H1 (cell line): Measurements from ENCODE around the gene IQCE. TPM values are rescaled to one million over a fixed set of nuclear protein-coding genes. Genes with fewer than 3 reads are reported as not detected.

ENCODE experiments used
- CTCF ChIA-PET: fragments of 300-600 bp; sonication (Branson Sonifier 250); formaldehyde crosslinking; loops from one replicate; lab custom pipeline; 2021; ENCODE audit not compliant: partially characterized antibody; lab: Charles Lee
- POLR2A ChIA-PET: fragments of 300-600 bp; sonication (Branson Sonifier 250); formaldehyde crosslinking; loops from one replicate; lab custom pipeline; 2021; ENCODE audit warnings: inconsistent platforms; ENCODE audit not compliant: partially characterized antibody; lab: Charles Lee
- DNase-seq, 2 experiments: peaks; one replicate each; pipeline versions ENCODE4 v3.0.0 to v3.0.0-alpha.2; 2010 to 2022; ENCODE audit warnings: low spot score in 2 of 2, low read depth in 1 of 2, mixed read lengths in 1 of 2
- FAIRE-seq: peaks from 2 replicates; lab custom pipeline; 2011; peaks lifted over from hg19 to GRCh38; lab: Jason Lieb, UNC
- H2AFZ ChIP-seq: 2 replicates; pipeline ENCODE4 v1.8.1; 2012; ENCODE audit warnings: low read length, inconsistent platforms
- H2AK5ac ChIP-seq: 2 replicates; pipeline ENCODE4 v1.6.1; 2013; ENCODE audit warnings: low read depth, low read length
- H2BK120ac ChIP-seq: replicated peaks from 2 replicates; pipeline ENCODE3; 2013; ENCODE audit warnings: low read depth, low read length, inconsistent platforms
- H2BK12ac ChIP-seq: 2 replicates; pipeline ENCODE4 v1.6.1; 2013; ENCODE audit warnings: low read depth, low read length
- H2BK15ac ChIP-seq: 2 replicates; pipeline ENCODE4 v1.6.1; 2013; ENCODE audit warnings: low read length
- H2BK20ac ChIP-seq: 2 replicates; pipeline ENCODE4 v1.6.1; 2013; ENCODE audit warnings: low read length
- H2BK5ac ChIP-seq: 2 replicates; pipeline ENCODE4 v1.6.1; 2013; ENCODE audit warnings: low read depth, low read length
- H3K14ac ChIP-seq: 2 replicates; pipeline ENCODE4 v1.6.1; 2013; ENCODE audit warnings: inconsistent platforms; ENCODE audit not compliant: insufficient read length
- H3K18ac ChIP-seq: 2 replicates; pipeline ENCODE4 v1.6.1; 2013; ENCODE audit warnings: low read length; ENCODE audit errors: extremely low read depth
- H3K23ac ChIP-seq: 2 replicates; pipeline ENCODE4 v1.6.1; 2013; ENCODE audit warnings: inconsistent platforms; ENCODE audit not compliant: insufficient read length
- H3K23me2 ChIP-seq: 2 replicates; pipeline ENCODE4 v1.6.1; 2013; ENCODE audit warnings: low read depth, low read length
- H3K27ac ChIP-seq: 2 replicates; pipeline ENCODE4 v1.6.1; 2011; ENCODE audit warnings: low read depth, low read length, inconsistent platforms
- H3K27me3 ChIP-seq, 4 experiments: replicated peaks in 1 of 4; 1 replicate in 1 of 4; 2 replicates in 3 of 4; pipeline versions ENCODE4 v1.6.1 to v1.8.1; 2011 to 2013; ENCODE audit warnings: low read length in 3 of 4, mild to moderate bottlenecking in 3 of 4, inconsistent platforms in 2 of 4, mixed read lengths in 2 of 4, moderate library complexity in 1 of 4; ENCODE audit not compliant: control insufficient read depth in 3 of 4, insufficient read depth in 3 of 4; ENCODE audit errors: extremely low read depth in 1 of 4
- H3K36me3 ChIP-seq, 4 experiments: 2 replicates each; pipeline versions ENCODE4 v1.6.1 to v1.8.1; 2011 to 2013; ENCODE audit warnings: mild to moderate bottlenecking in 4 of 4, low read length in 3 of 4, moderate library complexity in 2 of 4, control low read depth in 1 of 4, inconsistent platforms in 1 of 4; ENCODE audit not compliant: insufficient read depth in 4 of 4, control insufficient read depth in 2 of 4
- H3K4ac ChIP-seq: replicated peaks from 2 replicates; pipeline ENCODE3; 2013; ENCODE audit warnings: low read length, low read depth, mixed read lengths, inconsistent platforms; ENCODE audit not compliant: insufficient read length
- H3K4me1 ChIP-seq, 4 experiments: replicated peaks in 1 of 4; 1 replicate in 1 of 4; 2 replicates in 3 of 4; pipeline versions ENCODE4 v1.6.1 to v1.8.1; 2011 to 2013; ENCODE audit warnings: low read length in 3 of 4, inconsistent platforms in 2 of 4, mixed read lengths in 1 of 4; ENCODE audit not compliant: insufficient read depth in 4 of 4, control insufficient read depth in 3 of 4
- H3K4me2 ChIP-seq, 2 experiments: 2 replicates each; pipeline versions ENCODE4 v1.6.1 to v1.8.1; 2011 to 2013; ENCODE audit warnings: low read depth in 2 of 2, low read length in 2 of 2, control low read depth in 1 of 2, inconsistent platforms in 1 of 2, mild to moderate bottlenecking in 1 of 2; ENCODE audit not compliant: insufficient read depth in 1 of 2
- H3K4me3 ChIP-seq, 4 experiments: fragments of 200-600, 300-600 bp in 1 of 4; sonication (generic), shearing (Covaris generic), sonication (Bioruptor Twin) in 1 of 4; 2 replicates each; pipeline versions ENCODE4 v1.5.1 to v1.8.1; 2011 to 2016; ENCODE audit warnings: low read length in 4 of 4, low read depth in 3 of 4, control low read depth in 2 of 4, inconsistent platforms in 2 of 4, mild to moderate bottlenecking in 2 of 4, mixed read lengths in 1 of 4, moderate library complexity in 1 of 4; ENCODE audit not compliant: insufficient read depth in 2 of 4; ENCODE audit errors: extremely low read depth in 1 of 4
- H3K56ac ChIP-seq: replicated peaks from 2 replicates; pipeline ENCODE3; 2013; ENCODE audit warnings: low read depth, mild to moderate bottlenecking, mixed read lengths, low read length, inconsistent platforms; ENCODE audit not compliant: insufficient read length
- H3K79me1 ChIP-seq: 2 replicates; pipeline ENCODE4 v1.6.1; 2013; ENCODE audit warnings: low read depth, low read length, control low read depth
- H3K79me2 ChIP-seq, 2 experiments: 2 replicates each; pipeline versions ENCODE4 v1.6.1 to v1.8.1; 2012 to 2013; ENCODE audit warnings: low read length in 2 of 2, mild to moderate bottlenecking in 2 of 2, inconsistent platforms in 1 of 2; ENCODE audit not compliant: insufficient read depth in 2 of 2, control insufficient read depth in 1 of 2
- H3K9ac ChIP-seq, 4 experiments: replicated peaks in 1 of 4; 1 replicate in 1 of 4; 2 replicates in 3 of 4; pipeline versions ENCODE4 v1.6.1 to v1.8.1; 2011 to 2013; ENCODE audit warnings: low read depth in 3 of 4, low read length in 3 of 4, control low read depth in 2 of 4, mild to moderate bottlenecking in 2 of 4, moderate library complexity in 2 of 4, inconsistent platforms in 1 of 4; ENCODE audit errors: extremely low read depth in 1 of 4
- H3K9me3 ChIP-seq, 2 experiments: 2 replicates each; pipeline versions ENCODE4 v1.6.1 to v1.8.1; 2012 to 2013; ENCODE audit warnings: mild to moderate bottlenecking in 2 of 2, moderate library complexity in 2 of 2, control low read depth in 1 of 2, inconsistent platforms in 1 of 2, low read depth in 1 of 2, low read length in 1 of 2, mixed read lengths in 1 of 2; ENCODE audit not compliant: insufficient read depth in 2 of 2
- H4K20me1 ChIP-seq, 2 experiments: replicated peaks in 1 of 2; 2 replicates each; pipeline versions ENCODE3 to v1.8.1; 2011 to 2013; ENCODE audit warnings: inconsistent platforms in 2 of 2, low read length in 2 of 2, mild to moderate bottlenecking in 1 of 2; ENCODE audit not compliant: insufficient read depth in 2 of 2, control insufficient read depth in 1 of 2
- H4K5ac ChIP-seq: 2 replicates; pipeline ENCODE4 v1.6.1; 2013; ENCODE audit warnings: low read length, low read depth, mixed read lengths, inconsistent platforms; ENCODE audit not compliant: insufficient read length
- H4K8ac ChIP-seq: 2 replicates; pipeline ENCODE4 v1.8.0; 2013; ENCODE audit warnings: mild to moderate bottlenecking, moderate library complexity, low read length, inconsistent platforms; ENCODE audit not compliant: insufficient read depth; ENCODE audit errors: extremely low read depth
- H4K91ac ChIP-seq: replicated peaks from 2 replicates; pipeline ENCODE3; 2013; ENCODE audit warnings: low read length, mixed read lengths, inconsistent platforms; ENCODE audit not compliant: insufficient read length
- ATF2 ChIP-seq: IDR thresholded peaks from 2 replicates; pipeline ENCODE4 v1.6.1; 2012; ENCODE audit warnings: low read length, inconsistent platforms
- CREB1 ChIP-seq: IDR thresholded peaks from 2 replicates; pipeline ENCODE4 v1.6.1; 2012; ENCODE audit warnings: inconsistent platforms
- CTBP2 ChIP-seq: IDR thresholded peaks from 2 replicates; pipeline ENCODE4 v1.7.0; 2011; ENCODE audit warnings: borderline replicate concordance, mild to moderate bottlenecking, moderate library complexity, mixed read lengths, low read length; ENCODE audit not compliant: insufficient read depth, insufficient read length
- GTF2F1 ChIP-seq: IDR thresholded peaks from 2 replicates; pipeline ENCODE4 v1.6.1; 2012; ENCODE audit warnings: low read depth, low read length, improper control_type of control experiment, borderline replicate concordance
- KDM5A ChIP-seq: fragments of 200-600 bp; IDR thresholded peaks from 2 replicates; pipeline ENCODE4 v1.7.1; 2012; ENCODE audit warnings: mild to moderate bottlenecking, low read length, inconsistent platforms, mixed read lengths
- PHF8 ChIP-seq: fragments of 200-600 bp; sonication (generic); conservative IDR thresholded peaks from 2 replicates; pipeline ENCODE4 v1.7.1; 2012; ENCODE audit warnings: low read depth, mild to moderate bottlenecking, inconsistent platforms, low read length, moderate library complexity
- SUZ12 ChIP-seq: fragments of 200-600 bp; sonication (generic); IDR thresholded peaks from 2 replicates; pipeline ENCODE4 v1.6.1; 2012; ENCODE audit warnings: mild to moderate bottlenecking, inconsistent platforms, low read length, moderate library complexity, mixed read lengths
- TEAD4 ChIP-seq: IDR thresholded peaks from 2 replicates; pipeline ENCODE4 v1.6.1; 2012; ENCODE audit warnings: low read depth, low read length, inconsistent platforms, mixed read lengths
- WGBS, 2 experiments: shearing (Covaris generic) in 1 of 2; methylation state at CpG; one replicate each; pipeline versions ENCODE4 v1.1.6 to v1.1.7; 2013 to 2015; ENCODE audit warnings: low lambda C conversion rate in 2 of 2, mixed read lengths in 2 of 2, inconsistent platforms in 1 of 2, low coverage in 1 of 2, missing lambda C conversion rate in 1 of 2; ENCODE audit not compliant: insufficient replicate concordance in 2 of 2, insufficient coverage in 1 of 2, insufficient read length in 1 of 2; ENCODE audit errors: extremely low coverage in 1 of 2, missing lambda C conversion rate in 1 of 2; 5-methylcytosine and 5-hydroxymethylcytosine counted together
- polyA plus RNA-seq, 7 experiments: library from polyadenylated mRNA; depleted of rRNA in 3 of 7; stranded (reverse) in 5 of 7; unstranded in 2 of 7; fragments of >200 nt in 5 of 7; fragments of 200-250 nt in 2 of 7; gene quantifications; 1 replicate in 5 of 7; 2 replicates in 1 of 7; 4 replicates in 1 of 7; pipeline versions ENCODE4 v1.2.1 to v1.2.3, GENCODE V29; 2011 to 2013; ENCODE audit warnings: missing spikeins in 2 of 7, mixed read lengths in 2 of 7
- total RNA-seq: library from RNA; stranded (reverse); fragmentation: NEBNext Ultra II Directional; extraction: Animal tissue kit (Norgen Biotek cat#: 25700); gene quantifications from 2 replicates; pipeline ENCODE4 v1.2.1, GENCODE V29; 2021
- TF ChIP-seq, protein P1 (sequence below): IDR thresholded peaks from 2 replicates; pipeline ENCODE4 v1.6.1; 2012; ENCODE audit warnings: inconsistent platforms

IQCE gene
- total and polyA plus RNA-seq, 2 of the 8 experiments (the other 6 are each of a cell fraction or from before 2014, with no cell fraction given): 2.2 to 4.9 TPM

DNA sequence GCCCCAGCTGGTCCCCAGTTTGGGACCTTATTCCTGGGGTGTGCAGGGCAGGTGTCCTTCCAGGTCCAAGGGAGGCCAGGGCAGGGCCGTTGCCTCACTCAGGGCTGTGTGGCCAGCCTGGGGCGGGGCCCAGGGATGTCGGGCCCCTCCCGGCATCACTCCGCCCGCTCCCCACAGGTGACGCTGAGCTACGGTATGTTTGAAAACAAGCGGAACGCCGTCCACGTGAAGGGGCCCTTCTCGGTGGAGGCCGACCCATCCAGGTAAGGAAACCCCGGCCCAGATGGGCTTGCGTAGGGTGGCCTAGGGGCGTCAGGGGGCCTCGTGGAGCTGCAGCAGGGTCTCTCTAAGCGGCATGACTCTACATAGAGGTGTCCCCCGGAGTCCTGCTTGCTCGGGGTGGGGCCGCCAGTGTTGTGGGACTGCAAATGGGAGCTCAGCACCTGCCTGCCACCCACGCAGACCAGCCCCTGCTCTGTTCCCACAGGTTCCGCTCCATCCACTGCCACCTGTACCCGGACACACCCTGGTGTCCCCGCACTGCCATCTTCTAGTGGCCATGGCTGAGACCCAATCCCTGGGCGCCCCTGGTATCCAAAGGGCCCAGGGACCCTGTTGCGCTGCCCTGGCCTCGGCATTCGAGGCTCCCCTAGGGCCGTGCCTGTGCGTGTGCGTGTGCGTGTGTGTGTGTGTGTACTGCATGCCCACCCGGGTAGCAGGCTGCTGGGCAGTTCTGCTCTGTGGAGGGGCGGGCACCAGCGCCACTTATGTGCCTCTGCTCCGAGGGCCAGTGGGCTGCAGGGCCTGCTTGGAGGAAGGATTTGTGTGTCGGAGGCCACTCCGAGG lies 31.9 kb upstream of the IQCE start:
- Histone ChIP-seq H3K36me3 (peaks cover 7 to 28% (median 19%) of the 10 kb centered on the region in 4 experiments; a peak in 6 of 8 replicates), H3K79me2 (peaks cover 0 to 2% of the 10 kb centered on the region in 2 experiments; a peak in 1 of 4 replicates), H3K9me3 (no peaks in the 10 kb centered on the region), H3K4me1 (peaks cover 0 to 60% (median 37%) of the 10 kb centered on the region in 4 experiments; a peak in 6 of 7 replicates), H3K4ac (no peak overlapping the region), H2BK120ac (no peak overlapping the region), H2AFZ (no peak overlapping the region), H3K27me3 (peaks cover 0 to under 1% (median 0%) of the 10 kb centered on the region in 4 experiments; a peak in 1 of 7 replicates), H2AK5ac (no peak overlapping the region), H3K4me3 (no peak overlapping the region), H3K9ac (no peak overlapping the region; a peak in 1 of 7 replicates), H3K14ac (no peak overlapping the region), H4K20me1 (peaks cover 11 to 25% of the 10 kb centered on the region in 2 experiments), H2BK20ac (no peak overlapping the region), H2BK15ac (no peak overlapping the region), H4K91ac (no peak overlapping the region), H2BK5ac (no peak overlapping the region), H3K27ac (0 out of 2 replicates have a peak overlapping the region, but pooled peaks have one; percentile 36), H4K5ac (no peak overlapping the region), H3K56ac (no peak overlapping the region), H3K23me2 (peaks cover 6% of the 10 kb centered on the region; the same call in 1 of the 2 replicates), H3K23ac (no peak overlapping the region), H4K8ac (no peak overlapping the region; the same call in 1 of the 2 replicates), H3K4me2 (no peak overlapping the region), H3K79me1 (no peaks in the 10 kb centered on the region), H2BK12ac (no peak overlapping the region), H3K18ac (no peak overlapping the region)
- WGBS, 2 experiments: 93% methylated on average over 38 of the region's 40 CpGs; no CpG with 5 or more reads in 1 of the 2 experiments
- ChIA-PET POLR2A (interaction anchor here (0.7 to 8.2 kb wide), 7 partner anchors 9 to 118 kb away, joined by 3 to 68 read pairs (median 8); no protein-coding TSS in a partner anchor), CTCF (interaction anchor here (0.6 to 6.9 kb wide), 13 partner anchors 16 to 736 kb away, joined by 3 to 42 read pairs (median 4); partner anchors contain the start of gene BRAT1)
- FAIRE-seq (no peak), DNase-seq (no peak)
- no peak for TF ChIP-seq TEAD4
- TF ChIP-seq, protein P1, sequence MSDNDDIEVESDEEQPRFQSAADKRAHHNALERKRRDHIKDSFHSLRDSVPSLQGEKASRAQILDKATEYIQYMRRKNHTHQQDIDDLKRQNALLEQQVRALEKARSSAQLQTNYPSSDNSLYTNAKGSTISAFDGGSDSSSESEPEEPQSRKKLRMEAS: no peak
- no peak for TF ChIP-seq GTF2F1
- TF ChIP-seq CTBP2: no peak
- no peak for TF ChIP-seq SUZ12
- TF ChIP-seq ATF2: no peak
- TF ChIP-seq CREB1: no peak
- no peak for TF ChIP-seq KDM5A
- no peak for TF ChIP-seq PHF8
